ENCODE measurements around the gene SHISAL2B. TPM values are rescaled to one million over a fixed set of nuclear protein-coding genes. Genes with fewer than 3 reads are reported as not detected.
"Not testable (repeated sequence)": the region's sequence is repeated elsewhere in the genome, so short reads cannot be mapped to it uniquely, and the experiment has no call there.

SHISAL2B gene
- total RNA-seq, 1 donor from 2014 or later: not detected

GRCh38 chr5:64700765-64701164 lies 10.5 kb downstream of the SHISAL2B start:
- no peak for TF ChIP-seq POLR2AphosphoS5 (IDR thresholded peaks at IDR 0.05; ENCODE audit: insufficient read depth in 1 of 2, low read depth in 1 of 2)
- TF ChIP-seq, protein P1, sequence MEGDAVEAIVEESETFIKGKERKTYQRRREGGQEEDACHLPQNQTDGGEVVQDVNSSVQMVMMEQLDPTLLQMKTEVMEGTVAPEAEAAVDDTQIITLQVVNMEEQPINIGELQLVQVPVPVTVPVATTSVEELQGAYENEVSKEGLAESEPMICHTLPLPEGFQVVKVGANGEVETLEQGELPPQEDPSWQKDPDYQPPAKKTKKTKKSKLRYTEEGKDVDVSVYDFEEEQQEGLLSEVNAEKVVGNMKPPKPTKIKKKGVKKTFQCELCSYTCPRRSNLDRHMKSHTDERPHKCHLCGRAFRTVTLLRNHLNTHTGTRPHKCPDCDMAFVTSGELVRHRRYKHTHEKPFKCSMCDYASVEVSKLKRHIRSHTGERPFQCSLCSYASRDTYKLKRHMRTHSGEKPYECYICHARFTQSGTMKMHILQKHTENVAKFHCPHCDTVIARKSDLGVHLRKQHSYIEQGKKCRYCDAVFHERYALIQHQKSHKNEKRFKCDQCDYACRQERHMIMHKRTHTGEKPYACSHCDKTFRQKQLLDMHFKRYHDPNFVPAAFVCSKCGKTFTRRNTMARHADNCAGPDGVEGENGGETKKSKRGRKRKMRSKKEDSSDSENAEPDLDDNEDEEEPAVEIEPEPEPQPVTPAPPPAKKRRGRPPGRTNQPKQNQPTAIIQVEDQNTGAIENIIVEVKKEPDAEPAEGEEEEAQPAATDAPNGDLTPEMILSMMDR (IDR thresholded peaks at IDR 0.05): no peak
- no peak for TF ChIP-seq POLR2A (IDR thresholded peaks at IDR 0.05)
- no peaks in the 10 kb centered on the region for H3K9me3 ChIP-seq
- H3K27ac ChIP-seq: no peak overlapping the region
- H3K36me3 ChIP-seq: no peaks in the 10 kb centered on the region
- intact Hi-C loops (cut with DNase I): no loop called here
- H3K4me1 ChIP-seq: no peaks in the 10 kb centered on the region
- no peak overlapping the region for H3K4me3 ChIP-seq
- no peaks in the 10 kb centered on the region for H3K27me3 ChIP-seq
- no peak for DNase-seq (ENCODE audit: extremely low spot score in 2 of 2)

DNA sequence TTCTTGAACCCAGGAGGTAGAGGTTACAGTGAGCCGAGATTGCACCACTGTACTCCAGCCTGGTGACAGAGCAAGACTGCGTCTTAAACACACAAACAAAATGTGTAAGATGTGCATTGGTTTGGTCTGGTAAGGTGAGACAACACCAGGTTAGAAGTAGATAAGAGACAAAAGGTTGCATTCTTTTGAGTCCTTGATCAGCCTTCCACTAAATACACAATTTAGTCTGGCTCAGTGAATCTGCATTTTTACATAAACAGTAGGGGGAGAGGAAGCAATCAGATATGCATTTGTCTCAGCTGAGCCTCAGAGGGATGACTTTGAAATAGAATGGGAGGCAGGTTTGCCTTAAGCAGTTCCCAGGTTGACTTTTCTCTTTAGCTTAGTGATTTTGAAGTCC lies 15.8 kb downstream of the SHISAL2B start:
- H3K9me3 ChIP-seq; intact Hi-C loops (cut with DNase I); H3K27me3 ChIP-seq; H3K36me3 ChIP-seq; H3K4me3 ChIP-seq; DNase-seq (ENCODE audit: extremely low spot score in 2 of 2); H3K27ac ChIP-seq; H3K4me1 ChIP-seq: not testable (repeated sequence)

DNA sequence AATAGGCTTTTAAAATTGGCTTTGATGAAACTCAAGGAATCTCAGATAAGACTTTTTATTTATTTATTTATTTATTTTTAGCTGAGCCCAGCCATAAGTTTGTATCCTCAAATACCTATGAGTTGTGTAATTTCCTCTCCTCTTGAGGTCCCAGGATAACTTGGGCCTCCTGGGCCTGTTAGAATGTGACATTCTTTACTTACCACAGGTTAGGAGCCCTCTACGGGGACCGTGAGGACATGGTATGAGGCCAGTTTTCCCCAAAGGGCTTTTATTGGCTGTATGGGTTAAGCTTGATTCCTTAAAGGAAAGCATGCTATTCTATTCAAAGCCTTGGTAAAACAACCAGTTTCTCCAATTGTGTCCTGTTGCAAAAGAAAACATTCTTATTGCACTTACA lies 16.9 kb downstream of the SHISAL2B start:
- intact Hi-C loops (cut with DNase I): no loop called here
- Histone ChIP-seq H3K27ac (no peak overlapping the region), H3K4me1 (no peaks in the 10 kb centered on the region), H3K9me3 (no peaks in the 10 kb centered on the region), H3K4me3 (no peak overlapping the region), H3K36me3 (no peaks in the 10 kb centered on the region), H3K27me3 (no peaks in the 10 kb centered on the region)
- TF ChIP-seq, protein P1 (IDR thresholded peaks at IDR 0.05): no peak
- no peak for TF ChIP-seq POLR2A (IDR thresholded peaks at IDR 0.05)
- no peak for TF ChIP-seq POLR2AphosphoS5 (IDR thresholded peaks at IDR 0.05; ENCODE audit: insufficient read depth in 1 of 2, low read depth in 1 of 2)
- DNase-seq (ENCODE audit: extremely low spot score in 2 of 2): no peak

GRCh38 chr5:64714495-64714894 lies 24.2 kb downstream of the SHISAL2B start:
- H3K4me3 ChIP-seq; H3K4me1 ChIP-seq; H3K36me3 ChIP-seq; H3K9me3 ChIP-seq; intact Hi-C loops (cut with DNase I); H3K27ac ChIP-seq; DNase-seq (ENCODE audit: extremely low spot score in 2 of 2); H3K27me3 ChIP-seq: not testable (repeated sequence)

- intact Hi-C loops (cut with DNase I): no loop called here
- Histone ChIP-seq H3K36me3 (peaks cover 0 to 17% of the 10 kb centered on the region in 2 donors), H3K27ac (no peak overlapping the region)
Observed at GRCh38 chr5:64722588-64722987, 32.3 kb downstream of the SHISAL2B start.

GRCh38 chr5:64727150-64727549 lies 36.8 kb downstream of the SHISAL2B start:
- intact Hi-C loops (cut with DNase I): no loop called here
- Histone ChIP-seq H3K36me3 (peaks cover 0 to 17% of the 10 kb centered on the region in 2 donors), H3K27me3 (no peaks in the 10 kb centered on the region), H3K4me1 (no peaks in the 10 kb centered on the region), H3K4me3 (no peak overlapping the region), H3K27ac (no peak overlapping the region), H3K9me3 (no peaks in the 10 kb centered on the region)
- DNase-seq (ENCODE audit: extremely low spot score in 2 of 2): no peak
- TF ChIP-seq POLR2AphosphoS5 (IDR thresholded peaks at IDR 0.05; ENCODE audit: insufficient read depth in 1 of 2, low read depth in 1 of 2) (no peak), POLR2A (IDR thresholded peaks at IDR 0.05) (no peak)
- TF ChIP-seq, protein P1 (IDR thresholded peaks at IDR 0.05): no peak

More at GRCh38 chr5:64722588-64722987, 32.3 kb downstream of the SHISAL2B start:
- Histone ChIP-seq H3K4me3 (no peak overlapping the region), H3K9me3 (no peaks in the 10 kb centered on the region), H3K4me1 (no peaks in the 10 kb centered on the region), H3K27me3 (no peaks in the 10 kb centered on the region)
- TF ChIP-seq, protein P1 (IDR thresholded peaks at IDR 0.05): no peak
- TF ChIP-seq POLR2AphosphoS5 (IDR thresholded peaks at IDR 0.05; ENCODE audit: insufficient read depth in 1 of 2, low read depth in 1 of 2) (no peak), POLR2A (IDR thresholded peaks at IDR 0.05) (no peak)
- DNase-seq (ENCODE audit: extremely low spot score in 2 of 2): no peak
